ENCODE measurements around the gene CLDN5.

GRCh38 chr22:19527861-19528417 is 3.7 kb upstream of the CLDN5 start:
- TF ChIP-seq CTCF (IDR thresholded peaks at IDR 0.05 in 4 of 5, conservative IDR thresholded peaks at IDR 0.05 in 1 of 5) (no peak), POLR2A (IDR thresholded peaks at IDR 0.05) (no peak)
